ENCODE data around the gene AFF4. TPM values are rescaled to one million over a fixed set of nuclear protein-coding genes. Genes with fewer than 3 reads are reported as not detected.

AFF4 gene
- total RNA-seq, 2 donors from 2014 or later, result 69.2 to 74.6 TPM

DNA sequence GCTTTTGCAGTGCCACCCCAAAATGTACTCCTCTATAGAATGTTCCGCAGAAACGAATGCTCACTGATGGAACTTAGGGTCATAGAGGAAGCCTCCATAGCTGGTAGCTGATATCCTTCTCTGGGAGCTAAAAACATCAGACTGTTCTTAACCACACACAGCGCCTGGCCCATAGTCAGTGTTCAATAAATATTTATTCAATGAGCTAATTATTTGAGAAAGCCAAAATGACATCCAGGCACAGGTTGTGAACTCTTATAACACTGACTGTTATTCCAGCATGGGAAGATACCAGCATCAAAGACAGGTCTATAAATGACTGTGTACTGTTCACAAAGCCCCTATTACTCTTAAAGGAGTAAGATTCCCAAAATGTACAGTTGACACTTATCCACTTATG is 110.1 kb downstream of the AFF4 start:
- DNase-seq (no peak), ATAC-seq (no peak)
- H3K4me3 Mint-ChIP-seq, result no peak overlapping the region
- H3K36me3 Mint-ChIP-seq (ENCODE audit: low read depth), result peaks cover 2% of the 10 kb centered on the region
- no peaks in the 10 kb centered on the region for H3K9me3 ChIP-seq (ENCODE audit: control insufficient read depth, low read length, poor library complexity, severe bottlenecking)
- peaks cover 5% of the 10 kb centered on the region for H3K4me1 Mint-ChIP-seq
- peaks cover 14% of the 10 kb centered on the region for H3K27me3 Mint-ChIP-seq
- no peak overlapping the region for H3K27ac Mint-ChIP-seq

DNA sequence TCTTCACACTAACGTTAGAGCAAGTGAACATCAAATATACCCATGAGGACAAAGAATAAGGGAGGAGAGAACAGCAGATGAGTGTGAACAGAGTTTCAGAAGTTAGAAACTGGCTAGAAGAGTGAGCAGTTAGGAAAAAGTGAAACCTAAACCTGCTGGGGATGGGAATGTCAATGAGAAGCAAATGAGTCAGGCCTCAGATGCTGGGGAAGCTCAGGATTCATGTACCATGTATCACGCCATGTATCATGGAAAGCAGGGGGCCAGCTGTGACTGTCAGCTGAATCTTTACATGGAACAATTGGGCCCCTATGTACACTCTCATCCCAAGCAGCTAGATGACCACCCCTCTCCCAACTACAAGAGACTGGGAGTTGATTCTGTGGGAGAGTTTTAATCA is 113.4 kb downstream of the AFF4 start:
- Mint-ChIP-seq H3K4me3 (no peak overlapping the region), H3K36me3 (ENCODE audit: low read depth) (peaks cover 2% of the 10 kb centered on the region), H3K27ac (no peak overlapping the region), H3K4me1 (peaks cover 5% of the 10 kb centered on the region), H3K27me3 (peaks cover 4% of the 10 kb centered on the region)
- no peaks in the 10 kb centered on the region for H3K9me3 ChIP-seq (ENCODE audit: control insufficient read depth, low read length, poor library complexity, severe bottlenecking)
- DNase-seq (no peak), ATAC-seq (no peak)

DNA sequence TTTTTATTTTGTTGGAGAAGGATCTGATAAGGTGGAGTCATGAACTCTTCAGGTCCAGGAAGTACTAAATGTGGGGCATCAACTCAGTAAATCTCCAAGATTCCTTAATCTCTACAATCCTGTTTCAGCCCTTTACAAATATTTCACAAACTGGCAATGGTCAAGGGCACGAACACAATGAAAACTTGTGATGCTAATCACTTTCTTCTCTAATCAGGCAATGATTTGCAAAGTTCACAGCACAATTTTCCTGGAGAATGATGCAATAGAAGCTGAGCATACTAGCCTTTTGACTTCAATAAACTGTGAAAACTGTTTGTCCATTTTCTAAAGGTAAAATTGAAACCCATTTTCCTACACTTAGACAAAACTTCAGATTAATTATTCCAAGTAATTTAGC is 114.1 kb downstream of the AFF4 start:
- Mint-ChIP-seq H3K27me3 (no peaks in the 10 kb centered on the region), H3K27ac (no peak overlapping the region), H3K4me3 (no peak overlapping the region), H3K36me3 (ENCODE audit: low read depth) (peaks cover 2% of the 10 kb centered on the region), H3K4me1 (peaks cover 5% of the 10 kb centered on the region)
- ATAC-seq (no peak), DNase-seq (no peak)
- no peaks in the 10 kb centered on the region for H3K9me3 ChIP-seq (ENCODE audit: control insufficient read depth, low read length, poor library complexity, severe bottlenecking)

GRCh38 chr5:132848270-132848669 is 115.2 kb downstream of the AFF4 start:
- no peaks in the 10 kb centered on the region for H3K27me3 Mint-ChIP-seq
- no peak for ATAC-seq
- DNase-seq, result no peak
- no peaks in the 10 kb centered on the region for H3K9me3 ChIP-seq (ENCODE audit: control insufficient read depth, low read length, poor library complexity, severe bottlenecking)
- peaks cover 3% of the 10 kb centered on the region for H3K4me1 Mint-ChIP-seq
- no peak overlapping the region for H3K4me3 Mint-ChIP-seq
- peaks cover 2% of the 10 kb centered on the region for H3K36me3 Mint-ChIP-seq (ENCODE audit: low read depth)
- no peak overlapping the region for H3K27ac Mint-ChIP-seq

GRCh38 chr5:132841305-132841704 is 122.1 kb downstream of the AFF4 start:
- DNase-seq (no peak), ATAC-seq (no peak)
- H3K4me3 Mint-ChIP-seq, result no peak overlapping the region
- no peaks in the 10 kb centered on the region for H3K4me1 Mint-ChIP-seq
- no peaks in the 10 kb centered on the region for H3K36me3 Mint-ChIP-seq (ENCODE audit: low read depth)
- H3K9me3 ChIP-seq (ENCODE audit: control insufficient read depth, low read length, poor library complexity, severe bottlenecking), result no peaks in the 10 kb centered on the region
- no peak overlapping the region for H3K27ac Mint-ChIP-seq
- H3K27me3 Mint-ChIP-seq, result no peaks in the 10 kb centered on the region

DNA sequence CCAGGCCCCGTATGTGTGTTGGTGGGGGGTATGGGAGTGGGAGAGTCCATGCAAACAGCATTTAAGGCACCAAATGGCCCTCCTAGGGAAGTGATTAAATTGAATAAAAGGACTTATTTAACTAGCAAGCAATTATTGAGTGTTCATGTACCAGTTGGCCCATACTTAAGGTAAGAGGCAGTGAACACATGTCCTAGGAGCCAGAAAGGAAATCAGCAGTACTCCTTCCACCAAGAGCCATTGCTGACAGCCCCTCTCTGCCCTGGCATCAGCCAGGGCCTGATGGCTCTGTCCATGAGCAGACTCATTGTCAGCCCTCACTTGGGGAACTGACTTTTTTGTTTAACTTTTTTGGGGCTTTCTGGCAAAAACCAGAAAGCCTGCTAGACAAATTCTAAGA is 122.5 kb downstream of the AFF4 start:
- ATAC-seq, result no peak
- Mint-ChIP-seq H3K36me3 (ENCODE audit: low read depth) (no peaks in the 10 kb centered on the region), H3K4me3 (no peak overlapping the region), H3K27ac (no peak overlapping the region), H3K27me3 (no peaks in the 10 kb centered on the region), H3K4me1 (no peaks in the 10 kb centered on the region)
- no peak for DNase-seq
- no peaks in the 10 kb centered on the region for H3K9me3 ChIP-seq (ENCODE audit: control insufficient read depth, low read length, poor library complexity, severe bottlenecking)

GRCh38 chr5:132840313-132840712 is 123.1 kb downstream of the AFF4 start:
- Mint-ChIP-seq H3K4me3 (no peak overlapping the region), H3K27ac (no peak overlapping the region), H3K27me3 (no peaks in the 10 kb centered on the region), H3K36me3 (ENCODE audit: low read depth) (no peaks in the 10 kb centered on the region), H3K4me1 (no peaks in the 10 kb centered on the region)
- ATAC-seq, result no peak
- DNase-seq, result no peak
- H3K9me3 ChIP-seq (ENCODE audit: control insufficient read depth, low read length, poor library complexity, severe bottlenecking), result no peaks in the 10 kb centered on the region

- Mint-ChIP-seq H3K36me3 (ENCODE audit: low read depth) (no peaks in the 10 kb centered on the region), H3K4me1 (no peaks in the 10 kb centered on the region), H3K27me3 (no peaks in the 10 kb centered on the region), H3K4me3 (no peak overlapping the region), H3K27ac (no peak overlapping the region)
- H3K9me3 ChIP-seq (ENCODE audit: control insufficient read depth, low read length, poor library complexity, severe bottlenecking), result no peaks in the 10 kb centered on the region
- no peak for ATAC-seq
- no peak for DNase-seq
Observed at GRCh38 chr5:132839426-132840301, 123.8 kb downstream of the AFF4 start.

DNA sequence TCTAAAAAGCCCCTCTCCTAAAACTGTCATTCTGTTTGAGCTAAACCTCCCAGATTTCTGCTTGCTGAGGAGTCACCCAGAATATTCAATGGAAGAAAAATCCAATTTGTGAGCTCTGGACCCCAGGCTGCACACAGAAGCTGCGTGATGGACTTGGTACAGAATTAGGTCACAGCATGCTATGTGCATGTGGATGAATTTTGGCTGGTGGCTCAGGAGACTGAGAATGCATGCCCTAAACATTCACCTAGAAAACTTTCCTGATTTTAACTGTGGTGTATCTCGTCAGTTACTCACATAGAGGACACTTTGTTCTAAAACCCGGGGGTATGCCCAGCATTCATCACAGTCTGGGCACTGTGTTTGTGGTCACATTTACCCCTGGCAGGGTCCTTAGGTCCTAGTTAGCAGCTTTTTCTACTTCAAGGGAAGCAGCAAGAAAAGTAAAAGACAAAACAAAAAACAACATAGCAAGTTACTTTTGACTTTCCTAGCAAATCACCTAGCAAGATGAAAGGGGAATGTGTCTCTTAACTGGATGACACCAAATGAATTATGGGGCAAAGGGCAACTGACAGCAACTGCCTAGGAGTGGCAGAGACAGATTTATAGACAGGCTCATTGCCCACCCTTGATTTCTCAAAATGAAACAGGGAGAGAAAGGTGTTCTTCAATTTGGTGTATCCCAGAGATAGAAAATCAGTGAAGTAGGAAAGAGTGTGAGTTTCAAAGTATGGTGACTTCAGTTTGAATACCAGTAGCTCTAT is 124.7 kb downstream of the AFF4 start:
- H3K9me3 ChIP-seq (ENCODE audit: control insufficient read depth, low read length, poor library complexity, severe bottlenecking), result no peaks in the 10 kb centered on the region
- ATAC-seq, result no peak
- DNase-seq, result no peak
- Mint-ChIP-seq H3K4me1 (no peaks in the 10 kb centered on the region), H3K27ac (no peak overlapping the region), H3K27me3 (peaks cover 6% of the 10 kb centered on the region), H3K36me3 (ENCODE audit: low read depth) (no peaks in the 10 kb centered on the region), H3K4me3 (no peak overlapping the region)

DNA sequence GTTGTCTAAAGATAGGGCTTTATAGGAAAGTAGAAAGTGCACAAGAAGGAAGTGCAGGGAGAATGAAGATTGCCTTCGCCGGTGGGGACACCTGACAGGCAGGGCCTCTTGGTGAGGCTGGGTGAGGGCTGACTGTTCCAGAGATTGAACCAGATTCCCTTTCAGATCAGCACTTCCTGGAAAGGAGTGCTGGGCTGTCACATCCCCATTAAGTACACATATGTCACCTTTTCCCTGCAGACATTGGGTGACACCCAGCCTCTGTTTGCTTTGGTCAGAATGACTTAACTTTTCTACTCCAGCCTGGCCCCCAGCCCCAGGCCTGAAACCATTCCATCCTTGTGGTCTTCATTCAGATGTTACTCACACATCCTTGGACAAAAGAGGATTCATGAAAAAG is 125.6 kb downstream of the AFF4 start:
- H3K27me3 Mint-ChIP-seq, result peaks cover 8% of the 10 kb centered on the region
- H3K4me1 Mint-ChIP-seq, result no peaks in the 10 kb centered on the region
- H3K4me3 Mint-ChIP-seq, result no peak overlapping the region
- DNase-seq (no peak), ATAC-seq (no peak)
- H3K9me3 ChIP-seq (ENCODE audit: control insufficient read depth, low read length, poor library complexity, severe bottlenecking), result no peaks in the 10 kb centered on the region
- no peaks in the 10 kb centered on the region for H3K36me3 Mint-ChIP-seq (ENCODE audit: low read depth)
- H3K27ac Mint-ChIP-seq, result no peak overlapping the region

GRCh38 chr5:132836852-132837251 is 126.6 kb downstream of the AFF4 start:
- peaks cover 11% of the 10 kb centered on the region for H3K27me3 Mint-ChIP-seq
- no peaks in the 10 kb centered on the region for H3K36me3 Mint-ChIP-seq (ENCODE audit: low read depth)
- H3K9me3 ChIP-seq (ENCODE audit: control insufficient read depth, low read length, poor library complexity, severe bottlenecking), result no peaks in the 10 kb centered on the region
- no peaks in the 10 kb centered on the region for H3K4me1 Mint-ChIP-seq
- ATAC-seq (no peak), DNase-seq (no peak)
- H3K4me3 Mint-ChIP-seq, result no peak overlapping the region
- H3K27ac Mint-ChIP-seq, result no peak overlapping the region

DNA sequence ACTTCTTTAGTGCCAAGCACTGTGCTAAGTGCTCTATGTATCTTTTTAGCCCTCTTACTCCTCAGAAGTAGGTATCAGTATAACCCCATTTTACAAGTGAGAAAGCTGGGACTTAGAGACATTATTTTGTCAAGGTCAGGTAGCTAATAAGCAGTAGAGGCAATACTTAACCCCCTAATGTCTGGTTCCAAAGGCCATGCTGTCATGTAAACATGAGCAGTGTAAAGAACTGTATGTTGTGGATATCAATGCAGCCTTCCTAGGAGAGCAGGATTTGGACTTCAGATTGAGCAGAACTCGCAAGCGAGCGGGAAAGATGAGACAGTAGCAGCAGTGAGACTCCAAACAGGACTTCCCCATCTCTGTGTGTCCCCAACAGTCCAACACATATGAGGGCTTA is 129.4 kb downstream of the AFF4 start:
- DNase-seq, result no peak

GRCh38 chr5:132832612-132833011 is 130.8 kb downstream of the AFF4 start:
- Mint-ChIP-seq H3K36me3 (ENCODE audit: low read depth) (no peaks in the 10 kb centered on the region), H3K4me3 (no peak overlapping the region), H3K27ac (no peak overlapping the region), H3K27me3 (peaks cover 34% of the 10 kb centered on the region), H3K4me1 (peaks cover 10% of the 10 kb centered on the region)
- no peak for ATAC-seq
- no peaks in the 10 kb centered on the region for H3K9me3 ChIP-seq (ENCODE audit: control insufficient read depth, low read length, poor library complexity, severe bottlenecking)
- DNase-seq, result no peak

More for the DNA sequence above, 129.4 kb downstream of the AFF4 start:
- H3K4me3 Mint-ChIP-seq, result no peak overlapping the region
- H3K4me1 Mint-ChIP-seq, result peaks cover 10% of the 10 kb centered on the region
- no peaks in the 10 kb centered on the region for H3K36me3 Mint-ChIP-seq (ENCODE audit: low read depth)
- no peak for ATAC-seq
- H3K27ac Mint-ChIP-seq, result no peak overlapping the region
- no peaks in the 10 kb centered on the region for H3K9me3 ChIP-seq (ENCODE audit: control insufficient read depth, low read length, poor library complexity, severe bottlenecking)
- peaks cover 27% of the 10 kb centered on the region for H3K27me3 Mint-ChIP-seq

Measured in T-helper 17 cell (primary cell).